ENCODE results near the gene WT1. TPM values are rescaled to one million over a fixed set of nuclear protein-coding genes. Genes with fewer than 3 reads are reported as not detected.
"Not testable (repeated sequence)": the region's sequence is repeated elsewhere in the genome, so short reads cannot be mapped to it uniquely, and the experiment has no call there.

The WT1 gene
- polyA plus RNA-seq, 1 donor from 2014 or later, result not detected

- Histone ChIP-seq H3F3A (ENCODE audit: insufficient read depth, low read length, poor library complexity, severe bottlenecking) (no peaks in the 10 kb centered on the region), H3K4me2 (ENCODE audit: low read length) (no peak overlapping the region), H3K4me3 (ENCODE audit: low read length) (no peak overlapping the region), H3K27me3 (ENCODE audit: insufficient read depth, low read depth, low read length) (no peaks in the 10 kb centered on the region), H3K9me2 (ENCODE audit: insufficient read depth, low read length) (no peaks in the 10 kb centered on the region), H4K20me1 (ENCODE audit: insufficient read depth) (no peaks in the 10 kb centered on the region), H3K9ac (ENCODE audit: low read length) (no peak overlapping the region), H2AFZ (ENCODE audit: low read depth, low read length) (no peak overlapping the region), H3K36me3 (ENCODE audit: insufficient read depth, low read length) (no peaks in the 10 kb centered on the region), H3K9me3 (ENCODE audit: low read length) (no peaks in the 10 kb centered on the region), H3K27ac (ENCODE audit: low read length) (no peak overlapping the region), H3K79me2 (replicated peaks; ENCODE audit: insufficient read depth, low read length) (no peaks in the 10 kb centered on the region)
- TF ChIP-seq MXI1 (conservative IDR thresholded peaks at IDR 0.05; ENCODE audit: poor library complexity, severe bottlenecking), result no peak
- TF ChIP-seq REST (IDR thresholded peaks at IDR 0.05; ENCODE audit: borderline replicate concordance), result no peak
- TF ChIP-seq EP300 (conservative IDR thresholded peaks at IDR 0.05; ENCODE audit: poor library complexity, severe bottlenecking), result no peak
- no peak for TF ChIP-seq RAD21 (conservative IDR thresholded peaks at IDR 0.05)
- TF ChIP-seq EZH2 (IDR thresholded peaks at IDR 0.05; ENCODE audit: borderline replicate concordance, insufficient read depth, low read length, poor library complexity, severe bottlenecking), result no peak
- no peak for TF ChIP-seq TAF1 (IDR thresholded peaks at IDR 0.05; ENCODE audit: low read depth)
- no peak for TF ChIP-seq CTCF (IDR thresholded peaks at IDR 0.05; ENCODE audit: poor library complexity, severe bottlenecking)
- no peak for TF ChIP-seq SMC3 (conservative IDR thresholded peaks at IDR 0.05; ENCODE audit: poor library complexity)
- no peak for TF ChIP-seq POLR2AphosphoS5 (IDR thresholded peaks at IDR 0.05)
These were observed 55.6 kb downstream of the WT1 start for GRCh38 chr11:32379719-32380118.

GRCh38 chr11:32375826-32376225 lies 59.5 kb downstream of the WT1 start:
- no peaks in the 10 kb centered on the region for H4K20me1 ChIP-seq (ENCODE audit: insufficient read depth)
- no peaks in the 10 kb centered on the region for H3K36me3 ChIP-seq (ENCODE audit: insufficient read depth, low read length)
- H3K4me2 ChIP-seq (ENCODE audit: low read length), result no peak overlapping the region
- H3K9me2 ChIP-seq (ENCODE audit: insufficient read depth, low read length), result no peaks in the 10 kb centered on the region
- no peak overlapping the region for H3K4me3 ChIP-seq (ENCODE audit: low read length)
- H3K27me3 ChIP-seq (ENCODE audit: insufficient read depth, low read depth, low read length), result no peaks in the 10 kb centered on the region
- H3K9ac ChIP-seq (ENCODE audit: low read length), result no peak overlapping the region
- peaks cover 2% of the 10 kb centered on the region for H3K9me3 ChIP-seq (ENCODE audit: low read length)
- H3K27ac ChIP-seq (ENCODE audit: low read length), result no peak overlapping the region
- no peaks in the 10 kb centered on the region for H3K79me2 ChIP-seq (replicated peaks; ENCODE audit: insufficient read depth, low read length)
- no peak overlapping the region for H2AFZ ChIP-seq (ENCODE audit: low read depth, low read length)
- no peak for TF ChIP-seq EZH2 (IDR thresholded peaks at IDR 0.05; ENCODE audit: borderline replicate concordance, insufficient read depth, low read length, poor library complexity, severe bottlenecking)
- no peak for TF ChIP-seq POLR2AphosphoS5 (IDR thresholded peaks at IDR 0.05)
- no peaks in the 10 kb centered on the region for H3F3A ChIP-seq (ENCODE audit: insufficient read depth, low read length, poor library complexity, severe bottlenecking)

GRCh38 chr11:32374261-32374711 lies 61.1 kb downstream of the WT1 start:
- Histone ChIP-seq H3F3A (ENCODE audit: insufficient read depth, low read length, poor library complexity, severe bottlenecking) (no peaks in the 10 kb centered on the region), H3K79me2 (replicated peaks; ENCODE audit: insufficient read depth, low read length) (no peaks in the 10 kb centered on the region), H3K9me3 (ENCODE audit: low read length) (peaks cover 2% of the 10 kb centered on the region), H3K36me3 (ENCODE audit: insufficient read depth, low read length) (no peaks in the 10 kb centered on the region), H3K9ac (ENCODE audit: low read length) (no peak overlapping the region), H3K27ac (ENCODE audit: low read length) (no peak overlapping the region), H3K4me2 (ENCODE audit: low read length) (no peak overlapping the region), H3K4me3 (ENCODE audit: low read length) (no peak overlapping the region), H2AFZ (ENCODE audit: low read depth, low read length) (no peak overlapping the region), H3K9me2 (ENCODE audit: insufficient read depth, low read length) (no peaks in the 10 kb centered on the region), H4K20me1 (ENCODE audit: insufficient read depth) (no peaks in the 10 kb centered on the region), H3K27me3 (ENCODE audit: insufficient read depth, low read depth, low read length) (no peaks in the 10 kb centered on the region)
- TF ChIP-seq SMC3 (conservative IDR thresholded peaks at IDR 0.05; ENCODE audit: poor library complexity) (no peak), TAF1 (IDR thresholded peaks at IDR 0.05; ENCODE audit: low read depth) (no peak), EP300 (conservative IDR thresholded peaks at IDR 0.05; ENCODE audit: poor library complexity, severe bottlenecking) (no peak), POLR2AphosphoS5 (IDR thresholded peaks at IDR 0.05) (no peak)

- not testable (repeated sequence) for H3K36me3 ChIP-seq (ENCODE audit: insufficient read depth, low read length)
These were observed 65.4 kb downstream of the WT1 start for GRCh38 chr11:32369987-32370386.

More at GRCh38 chr11:32369987-32370386, 65.4 kb downstream of the WT1 start:
- H2AFZ ChIP-seq (ENCODE audit: low read depth, low read length); H4K20me1 ChIP-seq (ENCODE audit: insufficient read depth); H3K9me2 ChIP-seq (ENCODE audit: insufficient read depth, low read length); H3K79me2 ChIP-seq (replicated peaks; ENCODE audit: insufficient read depth, low read length); H3F3A ChIP-seq (ENCODE audit: insufficient read depth, low read length, poor library complexity, severe bottlenecking); H3K9ac ChIP-seq (ENCODE audit: low read length); H3K27me3 ChIP-seq (ENCODE audit: insufficient read depth, low read depth, low read length); H3K27ac ChIP-seq (ENCODE audit: low read length); H3K4me3 ChIP-seq (ENCODE audit: low read length); H3K4me2 ChIP-seq (ENCODE audit: low read length); H3K9me3 ChIP-seq (ENCODE audit: low read length): not testable (repeated sequence)

All from neural cell (in vitro differentiated cells).